Hepatocyte (in vitro differentiated cells): ENCODE measurements around the gene LRRC8A. TPM values are rescaled to one million over a fixed set of nuclear protein-coding genes. Genes with fewer than 3 reads are reported as not detected.

Experiments used
- DNase-seq: peaks from one replicate; pipeline ENCODE4 v3.0.0-alpha.2; 2016; ENCODE audit warnings: low spot score
- H2AFZ ChIP-seq: fragments of 200-600 bp; sonication (generic); 2 replicates; pipeline ENCODE4 v1.6.0; 2016; ENCODE audit warnings: antibody characterized with exemption, mild to moderate bottlenecking
- H3K27ac ChIP-seq: fragments of 200-600 bp; sonication (generic); 2 replicates; pipeline ENCODE4 v1.5.1; 2016; ENCODE audit warnings: mild to moderate bottlenecking
- H3K27me3 ChIP-seq: fragments of 200-600 bp; sonication (generic); 2 replicates; pipeline ENCODE4 v1.6.1; 2016
- H3K36me3 ChIP-seq: fragments of 200-600 bp; sonication (generic); replicated peaks from 2 replicates; pipeline ENCODE4 v1.5.1; 2016; ENCODE audit warnings: low read depth; ENCODE audit not compliant: insufficient read depth
- H3K4me1 ChIP-seq: fragments of 200-600 bp; sonication (generic); 2 replicates; pipeline ENCODE4 v1.5.1; 2016; ENCODE audit warnings: mild to moderate bottlenecking, moderate library complexity; ENCODE audit not compliant: insufficient read depth
- H3K4me2 ChIP-seq: fragments of 200-600 bp; sonication (generic); 2 replicates; pipeline ENCODE4 v1.6.0; 2016
- H3K4me3 ChIP-seq: fragments of 200-600 bp; sonication (generic); 2 replicates; pipeline ENCODE4 v1.5.1; 2016; ENCODE audit warnings: mild to moderate bottlenecking
- H3K79me2 ChIP-seq: fragments of 200-600 bp; sonication (generic); 2 replicates; pipeline ENCODE4 v1.6.0; 2017; ENCODE audit warnings: mild to moderate bottlenecking
- H3K9me2 ChIP-seq: fragments of 200-600 bp; sonication (generic); replicated peaks from 2 replicates; pipeline ENCODE4 v1.6.0; 2017; ENCODE audit warnings: mild to moderate bottlenecking; ENCODE audit not compliant: insufficient read depth
- H3K9me3 ChIP-seq: fragments of 200-600 bp; sonication (generic); 2 replicates; pipeline ENCODE4 v1.5.1; 2016; ENCODE audit warnings: low read depth, mild to moderate bottlenecking
- H4K20me1 ChIP-seq: fragments of 200-600 bp; sonication (generic); 2 replicates; pipeline ENCODE4 v1.6.0; 2016; ENCODE audit warnings: mild to moderate bottlenecking; ENCODE audit not compliant: insufficient read depth, poor library complexity, severe bottlenecking
- CTCF ChIP-seq: fragments of 200-600 bp; sonication (generic); IDR thresholded peaks from 2 replicates; pipeline ENCODE4 v1.5.1; 2016; ENCODE audit warnings: antibody characterized with exemption, mild to moderate bottlenecking; ENCODE audit not compliant: poor library complexity
- EZH2 ChIP-seq: fragments of 200-600 bp; sonication (generic); IDR thresholded peaks from 2 replicates; pipeline ENCODE4 v1.6.1; 2016; ENCODE audit warnings: antibody characterized with exemption, mild to moderate bottlenecking, borderline replicate concordance
- EZH2phosphoT487 ChIP-seq: fragments of 200-600 bp; sonication (generic); IDR thresholded peaks from one replicate; pipeline ENCODE4 v1.6.1; 2018; ENCODE audit warnings: antibody characterized with exemption, mild to moderate bottlenecking, low read depth, moderate library complexity; ENCODE audit not compliant: unreplicated experiment, severe bottlenecking
- WGBS: methylation state at CpG from one replicate; pipeline ENCODE4 v1.1.6; 2016; ENCODE audit warnings: low lambda C conversion rate; ENCODE audit errors: missing lambda C conversion rate; 5-methylcytosine and 5-hydroxymethylcytosine counted together
- polyA plus RNA-seq: library from polyadenylated mRNA; unstranded; fragments of >200 nt; fragmentation: Nextera tagmentation; extraction: Ambion mirVana; gene quantifications from 2 replicates; pipeline ENCODE4 v1.2.1, GENCODE V29; 2016
- total RNA-seq: library from RNA; depleted of rRNA; stranded (reverse); fragments of >200 nt; gene quantifications from 2 replicates; pipeline ENCODE4 v1.2.3, GENCODE V29; 2014

LRRC8A gene
- total and polyA plus RNA-seq, 2 experiments from 2014 or later, result 30.7 to 55.6 TPM

GRCh38 chr9:128933731-128934130 lies 51.8 kb downstream of the LRRC8A start:
- Histone ChIP-seq H3K27ac (no peak overlapping the region), H3K4me2 (no peak overlapping the region), H3K9me3 (no peaks in the 10 kb centered on the region), H4K20me1 (no peaks in the 10 kb centered on the region), H3K79me2 (no peaks in the 10 kb centered on the region), H3K27me3 (no peaks in the 10 kb centered on the region), H3K4me3 (no peak overlapping the region), H3K36me3 (no peaks in the 10 kb centered on the region), H2AFZ (no peak overlapping the region), H3K9me2 (no peaks in the 10 kb centered on the region), H3K4me1 (no peaks in the 10 kb centered on the region)
- 91% methylated on average over 5 of the region's 5 CpGs for WGBS
- TF ChIP-seq EZH2phosphoT487, result no peak
- no peak for DNase-seq

- H3K9me2 ChIP-seq, result no peaks in the 10 kb centered on the region
- 95% methylated on average over 11 of the region's 11 CpGs for WGBS
- TF ChIP-seq CTCF, result no peak
- no peak for TF ChIP-seq EZH2
- TF ChIP-seq EZH2phosphoT487, result no peak
Observed at GRCh38 chr9:128936171-128936865, 54.4 kb downstream of the LRRC8A start.

GRCh38 chr9:128937310-128938165 lies 55.6 kb downstream of the LRRC8A start:
- 94% methylated on average over 9 of the region's 9 CpGs for WGBS
- H3K4me2 ChIP-seq, result no peak overlapping the region
- no peaks in the 10 kb centered on the region for H4K20me1 ChIP-seq
- H3K36me3 ChIP-seq, result no peaks in the 10 kb centered on the region
- no peaks in the 10 kb centered on the region for H3K4me1 ChIP-seq
- H2AFZ ChIP-seq, result no peak overlapping the region
- H3K9me2 ChIP-seq, result no peaks in the 10 kb centered on the region
- no peaks in the 10 kb centered on the region for H3K27me3 ChIP-seq
- no peak overlapping the region for H3K4me3 ChIP-seq
- DNase-seq, result no peak
- TF ChIP-seq EZH2 (no peak), CTCF (no peak), EZH2phosphoT487 (no peak)
- no peaks in the 10 kb centered on the region for H3K79me2 ChIP-seq
- no peaks in the 10 kb centered on the region for H3K9me3 ChIP-seq
- no peak overlapping the region for H3K27ac ChIP-seq

More at GRCh38 chr9:128936171-128936865, 54.4 kb downstream of the LRRC8A start:
- H3K79me2 ChIP-seq, result no peaks in the 10 kb centered on the region
- no peaks in the 10 kb centered on the region for H3K36me3 ChIP-seq
- H3K27me3 ChIP-seq, result no peaks in the 10 kb centered on the region
- no peaks in the 10 kb centered on the region for H3K4me1 ChIP-seq
- no peaks in the 10 kb centered on the region for H4K20me1 ChIP-seq
- DNase-seq, result no peak
- H3K4me3 ChIP-seq, result no peak overlapping the region
- no peak overlapping the region for H2AFZ ChIP-seq
- no peaks in the 10 kb centered on the region for H3K9me3 ChIP-seq
- H3K4me2 ChIP-seq, result no peak overlapping the region
- no peak overlapping the region for H3K27ac ChIP-seq
